ENCODE data around the gene EPAS1. TPM values are rescaled to one million over a fixed set of nuclear protein-coding genes. Genes with fewer than 3 reads are reported as not detected.

EPAS1 gene
- total RNA-seq, 1 experiment from 2014 or later = 106 TPM

GRCh38 chr2:46367286-46367685 is 70.1 kb downstream of the EPAS1 start:
- Histone ChIP-seq H3K9me3 (ENCODE audit: control insufficient read depth, insufficient read depth, low read depth, low read length) (no peaks in the 10 kb centered on the region), H3K36me3 (ENCODE audit: control insufficient read depth, insufficient read depth, low read length) (no peaks in the 10 kb centered on the region; the same call in none of the 2 replicates), H3K27ac (ENCODE audit: low read length) (no peak overlapping the region), H3K4me3 (ENCODE audit: low read depth in 2 of 2, low read length in 2 of 2) (no peak overlapping the region), H3K4me1 (ENCODE audit: control insufficient read depth, insufficient read depth, low read length) (0 out of 2 replicates have a peak, but pooled peaks cover 3% of the 10 kb centered on the region), H3K27me3 (ENCODE audit: control insufficient read depth, insufficient read depth, low read length) (no peaks in the 10 kb centered on the region)
- ChIA-PET POLR2A (no interaction called here), CTCF (interaction anchor here (0.5 kb wide), 1 partner anchor 277 kb away, joined by 5 read pairs; no protein-coding TSS in a partner anchor)
- DNase-seq (ENCODE audit: low read depth, low spot score) (no peak), ATAC-seq (no peak)
- in situ Hi-C loops (cut with HindIII; ENCODE audit: low pct_unique_long_range_greater_than_20kb, low sequenced_read_pairs) = no loop called here
- intact Hi-C loops (cut with micrococcal nuclease; ENCODE audit: unreplicated experiment) = loop anchor here (5.0 kb wide), 1 partner anchor 375 kb away; no protein-coding TSS in a partner anchor
- BruUV-seq (replicated peaks) = no TSS peak
- TF ChIP-seq REST (IDR thresholded peaks at IDR 0.05; ENCODE audit: insufficient read depth in 1 of 2, low read depth in 2 of 2, low read length in 1 of 2) (no peak), POLR2AphosphoS5 (IDR thresholded peaks at IDR 0.05; ENCODE audit: low read depth, low read length) (no peak), TCF7L2 (IDR thresholded peaks at IDR 0.05; ENCODE audit: low read depth, low read length) (no peak), SIN3A (IDR thresholded peaks at IDR 0.05; ENCODE audit: borderline replicate concordance, insufficient read depth, low read depth, low read length) (no peak), CTCF (IDR thresholded peaks at IDR 0.05) (no peak)

GRCh38 chr2:46368401-46368800 is 71.2 kb downstream of the EPAS1 start:
- DNase-seq (ENCODE audit: low read depth, low spot score) = no peak
- in situ Hi-C loops (cut with HindIII; ENCODE audit: low pct_unique_long_range_greater_than_20kb, low sequenced_read_pairs) = no loop called here
- no TSS peak for BruUV-seq (replicated peaks)
- ChIA-PET POLR2A (no interaction called here), CTCF (interaction anchor here (0.6 kb wide), 1 partner anchor 30 kb away, joined by 4 read pairs; no protein-coding TSS in a partner anchor)
- no peaks in the 10 kb centered on the region for H3K27me3 ChIP-seq (ENCODE audit: control insufficient read depth, insufficient read depth, low read length)
- no peak overlapping the region for H3K27ac ChIP-seq (ENCODE audit: low read length)
- no peak for TF ChIP-seq CTCF (IDR thresholded peaks at IDR 0.05)
- TF ChIP-seq POLR2AphosphoS5 (IDR thresholded peaks at IDR 0.05; ENCODE audit: low read depth, low read length) = no peak
- no peak for TF ChIP-seq REST (IDR thresholded peaks at IDR 0.05; ENCODE audit: insufficient read depth in 1 of 2, low read depth in 2 of 2, low read length in 1 of 2)
- TF ChIP-seq TCF7L2 (IDR thresholded peaks at IDR 0.05; ENCODE audit: low read depth, low read length) = no peak
- TF ChIP-seq SIN3A (IDR thresholded peaks at IDR 0.05; ENCODE audit: borderline replicate concordance, insufficient read depth, low read depth, low read length) = no peak
- no peaks in the 10 kb centered on the region for H3K9me3 ChIP-seq (ENCODE audit: control insufficient read depth, insufficient read depth, low read depth, low read length)
- 0 out of 2 replicates have a peak, but pooled peaks cover 3% of the 10 kb centered on the region for H3K4me1 ChIP-seq (ENCODE audit: control insufficient read depth, insufficient read depth, low read length)
- ATAC-seq = no peak
- H3K4me3 ChIP-seq (ENCODE audit: low read depth in 2 of 2, low read length in 2 of 2) = no peak overlapping the region
- intact Hi-C loops (cut with micrococcal nuclease; ENCODE audit: unreplicated experiment) = loop anchor here (5.0 kb wide), 1 partner anchor 376 kb away; no protein-coding TSS in a partner anchor
- no peaks in the 10 kb centered on the region; the same call in none of the 2 replicates for H3K36me3 ChIP-seq (ENCODE audit: control insufficient read depth, insufficient read depth, low read length)

Measured in Panc1 (cell line).